Measurements from ENCODE around the gene IRX4. TPM values are rescaled to one million over a fixed set of nuclear protein-coding genes. Genes with fewer than 3 reads are reported as not detected.

IRX4 gene
- 1 to 10 TPM in 1 of 4 donors, under 1 TPM in 1, not detected in 2; 0.78 to 1.7 TPM for total RNA-seq

DNA sequence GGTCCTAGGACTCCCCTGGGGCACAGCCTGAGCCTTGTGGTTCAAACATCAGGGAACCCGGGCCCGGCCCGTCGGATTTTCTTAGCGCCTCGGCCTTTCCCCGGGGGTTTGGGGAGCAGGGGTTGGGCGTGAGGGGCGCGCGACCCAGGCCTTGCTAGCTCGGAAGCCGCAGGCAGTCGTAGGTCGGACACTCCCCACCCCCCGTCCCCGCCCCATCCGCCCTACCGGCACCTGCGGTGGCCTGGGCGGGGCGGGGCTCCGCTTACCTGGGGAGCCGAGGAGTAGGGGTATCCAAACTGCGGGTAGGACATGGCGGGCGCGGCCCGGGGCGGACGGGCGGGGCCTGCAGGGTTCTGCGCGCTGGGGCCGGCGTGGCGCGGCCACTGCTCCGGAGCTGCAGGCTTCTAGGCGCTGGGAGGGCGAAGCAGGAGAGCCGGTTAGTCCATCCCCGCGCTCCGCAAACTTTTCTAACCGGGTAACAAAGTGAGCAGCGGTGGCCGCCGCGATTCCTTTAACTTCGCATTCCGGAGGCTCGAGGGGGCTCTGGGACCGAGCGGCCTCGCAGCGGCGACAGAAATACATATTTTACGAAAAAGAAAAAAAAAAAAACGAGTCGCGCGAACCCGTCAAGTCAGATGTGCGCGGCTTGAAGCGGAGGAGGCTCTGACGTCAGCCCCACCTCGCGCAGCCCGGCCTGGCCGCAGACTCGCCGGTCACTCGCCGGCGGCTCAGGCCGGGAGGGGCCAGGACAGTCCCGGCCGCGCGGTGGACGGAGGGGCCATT is at the start of gene IRX4:
Gene IRX4 (minus strand): TSS at position 589 of the 783 bp plus-strand sequence. CDS start 278 bp downstream, at position 311.
- H3K4me1 ChIP-seq = peaks cover 0 to 4% of the 10 kb centered on the region in 2 donors
- DNase-seq = no peak

DNA sequence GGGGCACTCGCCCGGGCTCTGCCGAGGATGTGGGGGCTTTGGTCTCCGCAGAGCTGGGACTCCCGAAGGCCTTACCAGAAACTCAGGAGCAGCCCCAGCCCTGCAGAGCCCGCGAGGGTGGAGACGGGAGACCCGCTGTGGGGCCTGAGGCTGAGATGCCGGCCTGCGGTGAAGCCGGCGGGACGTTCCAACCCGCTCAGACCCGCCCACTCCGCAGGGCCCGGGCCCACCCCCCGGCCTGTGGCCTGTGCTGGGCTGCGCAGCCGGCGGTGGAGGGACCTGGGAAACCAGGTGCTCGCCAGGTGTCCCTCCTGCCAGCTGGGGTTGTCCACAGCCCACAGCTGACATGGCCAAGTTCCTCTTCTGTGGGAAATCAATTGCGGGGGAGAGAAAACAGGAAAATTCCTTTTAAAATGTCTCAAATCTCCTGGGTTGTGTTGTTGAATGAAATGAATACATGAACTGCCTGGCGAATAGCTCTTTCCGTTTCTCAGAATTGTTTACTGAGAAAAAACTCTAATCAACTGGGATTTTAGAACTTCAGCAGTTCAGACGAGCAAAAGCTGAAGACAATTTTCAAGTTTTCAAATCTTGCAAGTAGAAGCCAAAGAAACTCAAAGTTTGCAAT is 49.0 kb upstream of the IRX4 start:
- Histone ChIP-seq H3K36me3 (no peaks in the 10 kb centered on the region), H3K9me3 (no peaks in the 10 kb centered on the region), H3K4me3 (peak overlapping the region; percentile 36 to 48 (median 44)), H3K4me1 (peaks cover 0 to 8% of the 10 kb centered on the region in 2 donors), H3K27ac (peak overlapping the region in 2 of 4 donors; percentile 40 to 60), H3K27me3 (peaks cover 5 to 44% (median 22%) of the 10 kb centered on the region in 3 donors)
- TF ChIP-seq, protein P1, sequence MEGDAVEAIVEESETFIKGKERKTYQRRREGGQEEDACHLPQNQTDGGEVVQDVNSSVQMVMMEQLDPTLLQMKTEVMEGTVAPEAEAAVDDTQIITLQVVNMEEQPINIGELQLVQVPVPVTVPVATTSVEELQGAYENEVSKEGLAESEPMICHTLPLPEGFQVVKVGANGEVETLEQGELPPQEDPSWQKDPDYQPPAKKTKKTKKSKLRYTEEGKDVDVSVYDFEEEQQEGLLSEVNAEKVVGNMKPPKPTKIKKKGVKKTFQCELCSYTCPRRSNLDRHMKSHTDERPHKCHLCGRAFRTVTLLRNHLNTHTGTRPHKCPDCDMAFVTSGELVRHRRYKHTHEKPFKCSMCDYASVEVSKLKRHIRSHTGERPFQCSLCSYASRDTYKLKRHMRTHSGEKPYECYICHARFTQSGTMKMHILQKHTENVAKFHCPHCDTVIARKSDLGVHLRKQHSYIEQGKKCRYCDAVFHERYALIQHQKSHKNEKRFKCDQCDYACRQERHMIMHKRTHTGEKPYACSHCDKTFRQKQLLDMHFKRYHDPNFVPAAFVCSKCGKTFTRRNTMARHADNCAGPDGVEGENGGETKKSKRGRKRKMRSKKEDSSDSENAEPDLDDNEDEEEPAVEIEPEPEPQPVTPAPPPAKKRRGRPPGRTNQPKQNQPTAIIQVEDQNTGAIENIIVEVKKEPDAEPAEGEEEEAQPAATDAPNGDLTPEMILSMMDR (IDR thresholded peaks at IDR 0.05 in 4 of 5, conservative IDR thresholded peaks at IDR 0.05 in 1 of 5) = no peak
- no peak for TF ChIP-seq POLR2A (IDR thresholded peaks at IDR 0.05)
- ATAC-seq = peak in 1 of 2 donors; percentile 36
- in situ Hi-C loops (cut with MboI; ENCODE audit: low sequenced_read_pairs in 4 of 4) (no loop called here), intact Hi-C loops (cut with DNase I; ENCODE audit: low total_unique reads) (no loop called here)
- DNase-seq = no peak

More for the DNA sequence above, at the start of gene IRX4:
- H3K27me3 ChIP-seq = peaks cover 74 to 87% (median 84%) of the 10 kb centered on the region in 3 donors
- in situ Hi-C loops (cut with MboI; ENCODE audit: low sequenced_read_pairs in 4 of 4) = no loop called here
- H3K36me3 ChIP-seq = no peaks in the 10 kb centered on the region
- peak in 1 of 2 donors; percentile 80 for ATAC-seq
- H3K4me3 ChIP-seq = peak within 1 kb of the TSS; percentile 27 to 58 (median 51)
- no peaks in the 10 kb centered on the region for H3K9me3 ChIP-seq
- H3K27ac ChIP-seq = peak within 1 kb of the TSS in 1 of 4 donors; percentile 41
- intact Hi-C loops (cut with DNase I; ENCODE audit: low total_unique reads) = loop anchor here (1.0 to 10.0 kb wide), 2 partner anchors 81 to 152 kb away; partner anchors contain the start of gene NDUFS6
- TF ChIP-seq, protein P1 (IDR thresholded peaks at IDR 0.05 in 4 of 5, conservative IDR thresholded peaks at IDR 0.05 in 1 of 5) = no peak
- no peak for TF ChIP-seq POLR2A (IDR thresholded peaks at IDR 0.05)

DNA sequence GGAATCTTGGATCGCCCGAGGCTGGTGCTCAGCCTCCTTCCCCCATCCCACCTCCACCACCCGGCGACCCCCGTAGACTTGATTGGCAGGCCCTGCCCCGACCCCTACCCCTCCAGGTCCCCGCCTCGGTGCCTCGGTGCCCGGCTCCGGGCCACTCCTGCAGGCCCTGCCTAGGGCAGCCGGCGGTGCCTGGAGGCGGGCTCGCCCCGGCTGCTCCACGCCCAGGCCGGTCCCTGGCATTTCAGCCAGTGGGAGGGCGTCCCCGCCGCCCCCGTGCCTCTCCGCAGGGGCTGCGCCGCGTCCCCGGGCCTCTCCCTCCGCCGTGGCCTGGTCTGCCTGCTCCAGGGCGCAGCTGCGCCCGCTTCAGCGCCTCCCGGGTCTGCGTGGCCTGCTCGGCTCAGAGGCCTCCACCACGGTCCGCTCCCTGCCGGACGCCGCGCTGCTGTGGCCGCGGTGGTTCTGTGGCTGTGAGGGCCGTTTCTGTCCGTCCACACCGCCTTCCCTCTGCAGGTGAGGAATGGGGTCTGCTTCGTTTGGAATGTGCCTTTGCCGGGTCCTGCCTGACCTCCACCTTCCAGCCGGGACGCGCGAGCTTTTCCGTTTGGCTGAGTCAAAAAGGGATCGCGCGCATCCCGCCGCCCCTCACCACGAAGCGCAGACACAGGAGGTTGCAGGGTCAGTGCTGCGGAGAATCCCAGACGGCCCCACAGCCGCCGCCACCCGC is 48.3 kb upstream of the IRX4 start:
- intact Hi-C loops (cut with DNase I; ENCODE audit: low total_unique reads) (no loop called here), in situ Hi-C loops (cut with MboI; ENCODE audit: low sequenced_read_pairs in 4 of 4) (no loop called here)
- H3K36me3 ChIP-seq = no peaks in the 10 kb centered on the region
- peak overlapping the region; percentile 36 to 48 (median 44) for H3K4me3 ChIP-seq
- DNase-seq = no peak
- peak in 1 of 2 donors; percentile 63 for ATAC-seq
- no peaks in the 10 kb centered on the region for H3K9me3 ChIP-seq
- peaks cover 6 to 46% (median 22%) of the 10 kb centered on the region in 3 donors for H3K27me3 ChIP-seq
- H3K27ac ChIP-seq = peak overlapping the region in 2 of 4 donors; percentile 40 to 60
- H3K4me1 ChIP-seq = peaks cover 0 to 8% of the 10 kb centered on the region in 2 donors
- TF ChIP-seq POLR2A (IDR thresholded peaks at IDR 0.05) = no peak
- TF ChIP-seq, protein P1 (IDR thresholded peaks at IDR 0.05 in 4 of 5, conservative IDR thresholded peaks at IDR 0.05 in 1 of 5) = no peak

DNA sequence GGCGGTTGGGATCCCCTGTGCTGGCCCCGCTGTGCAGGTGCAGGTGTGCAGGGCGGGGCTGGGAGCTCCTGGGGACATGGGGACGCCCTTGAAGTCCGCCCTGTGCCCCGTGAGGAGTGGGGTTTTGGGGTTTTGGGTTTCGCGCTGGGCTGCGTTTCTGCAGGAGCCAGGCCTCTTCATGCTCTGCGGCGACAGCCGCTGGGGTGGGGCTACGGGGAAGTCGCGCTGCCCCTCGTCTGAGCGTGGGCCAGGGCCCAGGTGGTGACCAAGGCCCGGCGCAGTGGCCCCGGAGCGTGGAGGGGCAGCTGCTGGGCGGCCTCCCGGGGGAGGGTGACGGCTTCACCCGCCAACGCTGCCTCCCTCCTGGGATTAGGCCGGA is 47.8 kb upstream of the IRX4 start:
- no peaks in the 10 kb centered on the region for H3K36me3 ChIP-seq
- TF ChIP-seq POLR2A (IDR thresholded peaks at IDR 0.05) = no peak
- TF ChIP-seq, protein P1 (IDR thresholded peaks at IDR 0.05 in 4 of 5, conservative IDR thresholded peaks at IDR 0.05 in 1 of 5) = no peak
- no peaks in the 10 kb centered on the region for H3K9me3 ChIP-seq
- H3K27ac ChIP-seq = peak overlapping the region in 2 of 4 donors; percentile 40 to 60
- in situ Hi-C loops (cut with MboI; ENCODE audit: low sequenced_read_pairs in 4 of 4) = no loop called here
- H3K4me1 ChIP-seq = peaks cover 0 to 8% of the 10 kb centered on the region in 2 donors
- ATAC-seq = peak in 1 of 2 donors; percentile 31
- intact Hi-C loops (cut with DNase I; ENCODE audit: low total_unique reads) = no loop called here
- no peak for DNase-seq
- peak overlapping the region; percentile 36 to 48 (median 44) for H3K4me3 ChIP-seq
- peaks cover 10 to 48% (median 22%) of the 10 kb centered on the region in 3 donors for H3K27me3 ChIP-seq

Measured in gastrocnemius medialis (tissue), 4 donors.